NCI-H2107 (cell line): ENCODE measurements around the gene HUS1.
"Not testable (repeated sequence)": the region's sequence is repeated elsewhere in the genome, so short reads cannot be mapped to it uniquely, and the experiment has no call there.

Source experiments
- DNase-seq: peaks from one replicate; lab custom pipeline; 2025; lab: John Stamatoyannopoulos, UW

The HUS1 gene

GRCh38 chr7:47923081-47923875, 56.1 kb downstream of the HUS1 start:
- not testable (repeated sequence) for DNase-seq

GRCh38 chr7:47916514-47916913, 62.9 kb downstream of the HUS1 start:
- DNase-seq, result not testable (repeated sequence)

GRCh38 chr7:47915616-47915976, 63.8 kb downstream of the HUS1 start:
- DNase-seq, result no peak

- DNase-seq, result no peak
Measured at GRCh38 chr7:47914717-47915615, 64.4 kb downstream of the HUS1 start.
